ENCODE measurements around the gene ZXDB.
"Not testable (repeated sequence)": the region's sequence is repeated elsewhere in the genome, so short reads cannot be mapped to it uniquely, and the experiment has no call there.

ZXDB gene

GRCh38 chrX:57596109-57596508 is 4.3 kb downstream of the ZXDB start:
- Histone ChIP-seq H3K9me3 (ENCODE audit: insufficient read depth, low read depth, low read length) (no peaks in the 10 kb centered on the region), H3K27ac (ENCODE audit: low read depth, low read length) (no peak overlapping the region), H3K9ac (ENCODE audit: low read depth, low read length) (no peak overlapping the region), H3K27me3 (ENCODE audit: insufficient read depth, low read length) (no peaks in the 10 kb centered on the region), H3K4me1 (ENCODE audit: insufficient read depth, low read length) (peaks cover 20% of the 10 kb centered on the region; the same call in 1 of the 2 replicates), H3K36me3 (ENCODE audit: insufficient read depth, low read length) (no peaks in the 10 kb centered on the region), H3K4me3 (ENCODE audit: low read length) (peak overlapping the region; percentile 44)
- WGBS = 45% methylated on average over 2 of the region's 3 CpGs

- Histone ChIP-seq H3K27me3 (ENCODE audit: insufficient read depth, low read length) (no peaks in the 10 kb centered on the region), H3K27ac (ENCODE audit: low read depth, low read length) (no peak overlapping the region), H3K9ac (ENCODE audit: low read depth, low read length) (no peak overlapping the region), H3K9me3 (ENCODE audit: insufficient read depth, low read depth, low read length) (no peaks in the 10 kb centered on the region), H3K4me3 (ENCODE audit: low read length) (peak overlapping the region; percentile 44), H3K4me1 (ENCODE audit: insufficient read depth, low read length) (peaks cover 20% of the 10 kb centered on the region; the same call in 1 of the 2 replicates), H3K36me3 (ENCODE audit: insufficient read depth, low read length) (no peaks in the 10 kb centered on the region)
- no CpG with 5 or more reads among the region's 1 CpG for WGBS
Observed at GRCh38 chrX:57596516-57596915, 4.7 kb downstream of the ZXDB start.

GRCh38 chrX:57607295-57608187 is 15.7 kb downstream of the ZXDB start:
- Histone ChIP-seq H3K27ac (ENCODE audit: low read depth, low read length) (no peak overlapping the region), H3K36me3 (ENCODE audit: insufficient read depth, low read length) (no peaks in the 10 kb centered on the region), H3K9ac (ENCODE audit: low read depth, low read length) (no peak overlapping the region), H3K4me3 (ENCODE audit: low read length) (peak overlapping the region; percentile 18; the same call in 1 of the 2 replicates), H3K27me3 (ENCODE audit: insufficient read depth, low read length) (no peaks in the 10 kb centered on the region), H3K4me1 (ENCODE audit: insufficient read depth, low read length) (no peaks in the 10 kb centered on the region), H3K9me3 (ENCODE audit: insufficient read depth, low read depth, low read length) (no peaks in the 10 kb centered on the region)
- WGBS = 66% methylated on average over 18 of the region's 18 CpGs

GRCh38 chrX:57613351-57613750 is 21.5 kb downstream of the ZXDB start:
- not testable (repeated sequence) for H3K36me3 ChIP-seq (ENCODE audit: insufficient read depth, low read length)
- WGBS = 80% methylated on average over 1 of the region's 1 CpG

GRCh38 chrX:57629438-57629837 is 37.6 kb downstream of the ZXDB start:
- H3K27ac ChIP-seq (ENCODE audit: low read depth, low read length); H3K9ac ChIP-seq (ENCODE audit: low read depth, low read length); H3K9me3 ChIP-seq (ENCODE audit: insufficient read depth, low read depth, low read length); H3K36me3 ChIP-seq (ENCODE audit: insufficient read depth, low read length); H3K27me3 ChIP-seq (ENCODE audit: insufficient read depth, low read length); H3K4me3 ChIP-seq (ENCODE audit: low read length); H3K4me1 ChIP-seq (ENCODE audit: insufficient read depth, low read length): not testable (repeated sequence)
- 98% methylated on average over 20 of the region's 20 CpGs for WGBS

More at GRCh38 chrX:57613351-57613750, 21.5 kb downstream of the ZXDB start:
- H3K27ac ChIP-seq (ENCODE audit: low read depth, low read length); H3K9ac ChIP-seq (ENCODE audit: low read depth, low read length); H3K27me3 ChIP-seq (ENCODE audit: insufficient read depth, low read length); H3K4me1 ChIP-seq (ENCODE audit: insufficient read depth, low read length); H3K4me3 ChIP-seq (ENCODE audit: low read length); H3K9me3 ChIP-seq (ENCODE audit: insufficient read depth, low read depth, low read length): not testable (repeated sequence)

GRCh38 chrX:57640674-57641016 is 48.8 kb downstream of the ZXDB start:
- no peak overlapping the region for H3K27ac ChIP-seq (ENCODE audit: low read depth, low read length)
- H3K4me3 ChIP-seq (ENCODE audit: low read length) = no peak overlapping the region
- H3K9ac ChIP-seq (ENCODE audit: low read depth, low read length) = no peak overlapping the region
- H3K9me3 ChIP-seq (ENCODE audit: insufficient read depth, low read depth, low read length) = no peaks in the 10 kb centered on the region
- 100% methylated on average over 3 of the region's 4 CpGs for WGBS
- no peaks in the 10 kb centered on the region for H3K4me1 ChIP-seq (ENCODE audit: insufficient read depth, low read length)
- no peaks in the 10 kb centered on the region for H3K36me3 ChIP-seq (ENCODE audit: insufficient read depth, low read length)
- no peaks in the 10 kb centered on the region for H3K27me3 ChIP-seq (ENCODE audit: insufficient read depth, low read length)

- H3K9me3 ChIP-seq (ENCODE audit: insufficient read depth, low read depth, low read length) = no peaks in the 10 kb centered on the region
- peaks cover 5% of the 10 kb centered on the region; the same call in 1 of the 2 replicates for H3K4me1 ChIP-seq (ENCODE audit: insufficient read depth, low read length)
- H3K27me3 ChIP-seq (ENCODE audit: insufficient read depth, low read length) = no peaks in the 10 kb centered on the region
- WGBS = no CpG with 5 or more reads among the region's 2 CpGs
- H3K27ac ChIP-seq (ENCODE audit: low read depth, low read length) = no peak overlapping the region
- H3K36me3 ChIP-seq (ENCODE audit: insufficient read depth, low read length) = no peaks in the 10 kb centered on the region
- no peak overlapping the region for H3K4me3 ChIP-seq (ENCODE audit: low read length)
- H3K9ac ChIP-seq (ENCODE audit: low read depth, low read length) = no peak overlapping the region
Observed at GRCh38 chrX:57641338-57641737, 49.5 kb downstream of the ZXDB start.

- Histone ChIP-seq H3K36me3 (ENCODE audit: insufficient read depth, low read length) (no peaks in the 10 kb centered on the region), H3K27me3 (ENCODE audit: insufficient read depth, low read length) (no peaks in the 10 kb centered on the region), H3K4me3 (ENCODE audit: low read length) (no peak overlapping the region), H3K9ac (ENCODE audit: low read depth, low read length) (no peak overlapping the region), H3K27ac (ENCODE audit: low read depth, low read length) (no peak overlapping the region), H3K4me1 (ENCODE audit: insufficient read depth, low read length) (peaks cover 19% of the 10 kb centered on the region), H3K9me3 (ENCODE audit: insufficient read depth, low read depth, low read length) (no peaks in the 10 kb centered on the region)
- no CpG with 5 or more reads among the region's 1 CpG for WGBS
Observed at GRCh38 chrX:57643698-57644097, 51.9 kb downstream of the ZXDB start.

GRCh38 chrX:57647020-57647419 is 55.2 kb downstream of the ZXDB start:
- H3K27ac ChIP-seq (ENCODE audit: low read depth, low read length) = no peak overlapping the region; the same call in 1 of the 2 replicates
- H3K27me3 ChIP-seq (ENCODE audit: insufficient read depth, low read length) = no peaks in the 10 kb centered on the region

More at GRCh38 chrX:57647020-57647419, 55.2 kb downstream of the ZXDB start:
- no peaks in the 10 kb centered on the region for H3K9me3 ChIP-seq (ENCODE audit: insufficient read depth, low read depth, low read length)
- no peak overlapping the region for H3K4me3 ChIP-seq (ENCODE audit: low read length)
- H3K9ac ChIP-seq (ENCODE audit: low read depth, low read length) = no peak overlapping the region
- H3K4me1 ChIP-seq (ENCODE audit: insufficient read depth, low read length) = peaks cover 25% of the 10 kb centered on the region
- H3K36me3 ChIP-seq (ENCODE audit: insufficient read depth, low read length) = no peaks in the 10 kb centered on the region
